Osteoblast (primary cell): ENCODE measurements around the gene KCNF1. TPM values are rescaled to one million over a fixed set of nuclear protein-coding genes. Genes with fewer than 3 reads are reported as not detected.

Experiments used
- DNase-seq: peaks from one replicate; pipeline ENCODE4 v3.0.0; 2011; ENCODE audit warnings: low spot score, mixed read lengths; ENCODE audit not compliant: insufficient read length; ENCODE audit errors: missing footprints
- H2AFZ ChIP-seq: 2 replicates; pipeline ENCODE4 v1.6.0; 2011; ENCODE audit warnings: mild to moderate bottlenecking, low read length
- H3K27ac ChIP-seq: 2 replicates; pipeline ENCODE4 v1.5.1; 2011; ENCODE audit warnings: mild to moderate bottlenecking, low read depth, low read length, moderate library complexity
- H3K27me3 ChIP-seq: 2 replicates; pipeline ENCODE4 v1.6.0; 2012; ENCODE audit warnings: mild to moderate bottlenecking, control low read depth, inconsistent platforms, low read length, moderate library complexity; ENCODE audit not compliant: insufficient read depth
- H3K36me3 ChIP-seq: 2 replicates; pipeline ENCODE4 v1.5.1; 2011; ENCODE audit warnings: mild to moderate bottlenecking, low read length, control low read depth, moderate library complexity; ENCODE audit not compliant: insufficient read depth
- H3K4me1 ChIP-seq: 2 replicates; pipeline ENCODE4 v1.5.1; 2011; ENCODE audit warnings: mild to moderate bottlenecking, low read length, control low read depth, moderate library complexity; ENCODE audit not compliant: insufficient read depth
- H3K4me2 ChIP-seq: 2 replicates; pipeline ENCODE4 v1.6.0; 2011; ENCODE audit warnings: mild to moderate bottlenecking, low read length; ENCODE audit not compliant: insufficient read depth
- H3K4me3 ChIP-seq: fragments of 200-600 bp; sonication (generic); 3 replicates; pipeline ENCODE4 v1.5.1; 2012; ENCODE audit warnings: mild to moderate bottlenecking, low read length, inconsistent platforms; ENCODE audit not compliant: insufficient read depth
- H3K79me2 ChIP-seq: 2 replicates; pipeline ENCODE4 v1.6.0; 2012; ENCODE audit warnings: mild to moderate bottlenecking, low read length, control low read depth, inconsistent platforms; ENCODE audit not compliant: insufficient read depth
- H3K9me3 ChIP-seq: 2 replicates; pipeline ENCODE4 v1.5.1; 2011; ENCODE audit warnings: low read depth, low read length, control low read depth
- H4K20me1 ChIP-seq: 2 replicates; pipeline ENCODE4 v1.6.0; 2012; ENCODE audit warnings: mild to moderate bottlenecking, low read length, control low read depth; ENCODE audit not compliant: insufficient read depth
- CTCF ChIP-seq: IDR thresholded peaks from 2 replicates; pipeline ENCODE4 v1.5.1; 2011; ENCODE audit warnings: mild to moderate bottlenecking, low read depth, low read length, moderate library complexity; ENCODE audit errors: extremely low read depth
- small RNA-seq: library from RNA; depleted of rRNA; stranded (forward); fragments of <200 nt; gene quantifications from one replicate; pipeline ENCODE3, GENCODE V24; 2012
- total RNA-seq: library from RNA; depleted of rRNA; stranded (reverse); fragments of >200 nt; gene quantifications from 2 replicates; pipeline ENCODE4 v1.2.3, GENCODE V29; 2012

The KCNF1 gene
- total RNA-seq, 1 donor: under 0.01 TPM

GRCh38 chr2:10961490-10961875, 49.7 kb downstream of the KCNF1 start:
- no peaks in the 10 kb centered on the region for H3K4me1 ChIP-seq
- no peaks in the 10 kb centered on the region for H3K9me3 ChIP-seq
- H3K27ac ChIP-seq: no peak overlapping the region
- peaks cover 24% of the 10 kb centered on the region for H3K27me3 ChIP-seq
- no peak overlapping the region for H3K4me2 ChIP-seq
- TF ChIP-seq CTCF: no peak
- no peaks in the 10 kb centered on the region for H3K36me3 ChIP-seq
- H3K4me3 ChIP-seq: no peak overlapping the region
- H2AFZ ChIP-seq: no peak overlapping the region
- no peak for DNase-seq
- no peaks in the 10 kb centered on the region for H3K79me2 ChIP-seq
- no peaks in the 10 kb centered on the region for H4K20me1 ChIP-seq

- DNase-seq: no peak
- Histone ChIP-seq H3K36me3 (no peaks in the 10 kb centered on the region), H3K27me3 (peaks cover 27% of the 10 kb centered on the region), H3K27ac (no peak overlapping the region), H3K4me3 (no peak overlapping the region), H3K79me2 (no peaks in the 10 kb centered on the region), H4K20me1 (no peaks in the 10 kb centered on the region), H2AFZ (no peak overlapping the region), H3K9me3 (no peaks in the 10 kb centered on the region), H3K4me2 (no peak overlapping the region), H3K4me1 (no peaks in the 10 kb centered on the region)
- no peak for TF ChIP-seq CTCF
Observed at GRCh38 chr2:10962004-10962403, 50.3 kb downstream of the KCNF1 start.

GRCh38 chr2:10963155-10963554, 51.4 kb downstream of the KCNF1 start:
- H3K4me2 ChIP-seq: no peak overlapping the region
- no peaks in the 10 kb centered on the region for H4K20me1 ChIP-seq
- H3K4me1 ChIP-seq: no peaks in the 10 kb centered on the region
- H2AFZ ChIP-seq: no peak overlapping the region
- no peak overlapping the region for H3K27ac ChIP-seq
- H3K9me3 ChIP-seq: no peaks in the 10 kb centered on the region
- no peak for TF ChIP-seq CTCF
- H3K36me3 ChIP-seq: no peaks in the 10 kb centered on the region
- H3K27me3 ChIP-seq: peaks cover 37% of the 10 kb centered on the region
- no peak overlapping the region for H3K4me3 ChIP-seq
- H3K79me2 ChIP-seq: no peaks in the 10 kb centered on the region
- no peak for DNase-seq

Small RNA genes lying within 50 kb of the gene (small RNA-seq; reads per million reads assigned to genes)
- not detected for gene AC079587.1

Other genes with a start within 250 kb of the KCNF1 start
- 39.1 and 46.3 TPM in 2 replicates for gene NOL10, start 222.0 kb upstream of the KCNF1 start, total RNA-seq
- gene ATP6V1C2, start 190.3 kb upstream of the KCNF1 start, total RNA-seq: under 0.01 TPM in 2 replicates
- gene PDIA6, start 99.1 kb upstream of the KCNF1 start, total RNA-seq: 245 and 291 TPM in 2 replicates
- gene SLC66A3, start 243.5 kb downstream of the KCNF1 start, total RNA-seq: 65.1 and 68.8 TPM in 2 replicates